GM18505 (cell line): Measurements from ENCODE around the gene UBE2G1.

Experiments
- ATAC-seq: cut with Tn5 transposase; IDR thresholded peaks from one replicate; pipeline ENCODE4 v1.9.1; 2021; ENCODE audit not compliant: unreplicated experiment
- POLR2A ChIP-seq: IDR thresholded peaks from 4 replicates; pipeline ENCODE4 v1.6.1; 2011; ENCODE audit warnings: borderline replicate concordance; ENCODE audit not compliant: insufficient read depth, insufficient read length; ENCODE audit errors: extremely low read depth

The UBE2G1 gene

GRCh38 chr17:4318186-4318585 lies 48.3 kb downstream of the UBE2G1 start:
- TF ChIP-seq POLR2A = no peak
- ATAC-seq = no peak

GRCh38 chr17:4317610-4318009 lies 48.9 kb downstream of the UBE2G1 start:
- no peak for TF ChIP-seq POLR2A
- no peak for ATAC-seq

GRCh38 chr17:4316648-4317047 lies 49.8 kb downstream of the UBE2G1 start:
- no peak for ATAC-seq
- no peak for TF ChIP-seq POLR2A

- TF ChIP-seq POLR2A = no peak
- no peak for ATAC-seq
These were observed 51.9 kb downstream of the UBE2G1 start for GRCh38 chr17:4314618-4315017.

- no peak for ATAC-seq
- no peak for TF ChIP-seq POLR2A
These were observed 52.3 kb downstream of the UBE2G1 start for GRCh38 chr17:4314179-4314578.

- no peak for ATAC-seq
These were observed 53.0 kb downstream of the UBE2G1 start for GRCh38 chr17:4313221-4314114.

GRCh38 chr17:4310354-4311060 lies 56.0 kb downstream of the UBE2G1 start:
- no peak for TF ChIP-seq POLR2A
- ATAC-seq = no peak

More at GRCh38 chr17:4313221-4314114, 53.0 kb downstream of the UBE2G1 start:
- no peak for TF ChIP-seq POLR2A

GRCh38 chr17:4309897-4310296 lies 56.6 kb downstream of the UBE2G1 start:
- no peak for TF ChIP-seq POLR2A
- no peak for ATAC-seq

- ATAC-seq = no peak
- TF ChIP-seq POLR2A = no peak
These were observed 59.1 kb downstream of the UBE2G1 start for GRCh38 chr17:4307179-4307930.

GRCh38 chr17:4305224-4305623 lies 61.3 kb downstream of the UBE2G1 start:
- no peak for ATAC-seq
- TF ChIP-seq POLR2A = no peak

GRCh38 chr17:4304417-4305027 lies 62.0 kb downstream of the UBE2G1 start:
- ATAC-seq = no peak
- no peak for TF ChIP-seq POLR2A

GRCh38 chr17:4301066-4301465 lies 65.4 kb downstream of the UBE2G1 start:
- TF ChIP-seq POLR2A = no peak
- no peak for ATAC-seq

GRCh38 chr17:4297351-4297750 lies 69.1 kb downstream of the UBE2G1 start:
- no peak for ATAC-seq

More at GRCh38 chr17:4297351-4297750, 69.1 kb downstream of the UBE2G1 start:
- TF ChIP-seq POLR2A = no peak
